ENCODE results near the gene SMIM41.

- TF ChIP-seq ZNF302 (CRISPR knock-in tag; IDR thresholded peaks at IDR 0.05) (no peak), CTCF (IDR thresholded peaks at IDR 0.05) (no peak), ESRRA (IDR thresholded peaks at IDR 0.05; ENCODE audit: borderline replicate concordance, low read length) (no peak), POLR2A (IDR thresholded peaks at IDR 0.05; ENCODE audit: low read length) (no peak), NFE2L2 (conservative IDR thresholded peaks at IDR 0.05; ENCODE audit: low read length) (no peak), RFX5 (IDR thresholded peaks at IDR 0.05) (no peak)
Observed at GRCh38 chr12:52060498-52061177, 18.9 kb upstream of the SMIM41 start.
